DND-41 (cell line): ENCODE measurements around the gene RORC.

ENCODE experiments used
- ATAC-seq: fragments of 200-7000 bp; cut with Tn5 transposase; 3 replicates; pipeline ENCODE4 v1.9.1; 2021; ENCODE audit warnings: low read depth; ENCODE audit not compliant: insufficient read depth
- DNase-seq: peaks from one replicate; pipeline ENCODE4 v3.0.0-alpha.2; 2020
- H2AFZ ChIP-seq: 2 replicates; pipeline ENCODE4 v1.6.0; 2012; ENCODE audit warnings: low read depth, low read length
- H3K27ac ChIP-seq: 2 replicates; pipeline ENCODE4 v1.5.1; 2012; ENCODE audit warnings: low read length, inconsistent platforms
- H3K27me3 ChIP-seq: fragments of 200-600 bp; sonication (generic); 2 replicates; pipeline ENCODE4 v1.6.0; 2012; ENCODE audit warnings: low read length, mild to moderate bottlenecking, inconsistent platforms; ENCODE audit not compliant: insufficient read depth, poor library complexity
- H3K36me3 ChIP-seq: 2 replicates; pipeline ENCODE4 v1.5.1; 2012; ENCODE audit warnings: low read length, inconsistent platforms; ENCODE audit not compliant: insufficient read depth
- H3K4me1 ChIP-seq: 2 replicates; pipeline ENCODE4 v1.5.1; 2012; ENCODE audit warnings: mild to moderate bottlenecking, low read length; ENCODE audit not compliant: insufficient read depth
- H3K4me2 ChIP-seq: 2 replicates; pipeline ENCODE4 v1.6.0; 2012; ENCODE audit warnings: mild to moderate bottlenecking, moderate library complexity, low read length, inconsistent platforms; ENCODE audit not compliant: insufficient read depth
- H3K4me3 ChIP-seq, 2 experiments: fragments of 200-600 bp in 1 of 2; shearing (Covaris generic) in 1 of 2; 2 replicates each; pipeline ENCODE4 v1.5.1; 2012 to 2016; ENCODE audit warnings: inconsistent platforms in 2 of 2, low read length in 2 of 2, mild to moderate bottlenecking in 2 of 2, low read depth in 1 of 2, moderate library complexity in 1 of 2
- H3K79me2 ChIP-seq: 2 replicates; pipeline ENCODE4 v1.6.0; 2012; ENCODE audit warnings: low read length, inconsistent platforms; ENCODE audit not compliant: insufficient read depth
- H3K9ac ChIP-seq: 2 replicates; pipeline ENCODE4 v1.6.0; 2012; ENCODE audit warnings: low read depth, mild to moderate bottlenecking, inconsistent platforms, low read length, moderate library complexity
- H3K9me3 ChIP-seq: 2 replicates; pipeline ENCODE4 v1.5.1; 2012; ENCODE audit warnings: low read length, moderate library complexity, mild to moderate bottlenecking, inconsistent platforms; ENCODE audit not compliant: insufficient read depth, severe bottlenecking
- H4K20me1 ChIP-seq: 2 replicates; pipeline ENCODE4 v1.6.0; 2012; ENCODE audit warnings: low read length; ENCODE audit not compliant: insufficient read depth
- CTCF ChIP-seq: IDR thresholded peaks from 2 replicates; pipeline ENCODE4 v1.5.1; 2012; ENCODE audit warnings: borderline replicate concordance, low read length, moderate library complexity, mild to moderate bottlenecking; ENCODE audit not compliant: poor library complexity, severe bottlenecking; ENCODE audit errors: extremely low read depth
- EZH2 ChIP-seq: IDR thresholded peaks from 3 replicates; pipeline ENCODE4 v1.6.1; 2012; ENCODE audit warnings: borderline replicate concordance, low read depth, mild to moderate bottlenecking, moderate library complexity, low read length, inconsistent platforms; ENCODE audit not compliant: severe bottlenecking

The RORC gene

GRCh38 chr1:151790940-151791651 is 40.5 kb downstream of the RORC start:
- peak overlapping the region; percentile 66 for H3K9ac ChIP-seq

GRCh38 chr1:151790071-151790939 is 41.3 kb downstream of the RORC start, which contains the start of gene TDRKH:
TDRKH (minus strand) TSS chr1:151790500; CDS start chr1:151783022, 7,478 bp downstream.
- Histone ChIP-seq H2AFZ (peak within 1 kb of the TSS; percentile 84), H3K4me2 (peak within 1 kb of the TSS; percentile 91), H3K79me2 (peaks cover 42% of the 10 kb centered on the region), H3K4me1 (peaks cover 32% of the 10 kb centered on the region), H3K27me3 (no peaks in the 10 kb centered on the region), H3K36me3 (peaks cover 7% of the 10 kb centered on the region; the same call in 1 of the 2 replicates), H3K9ac (peak within 1 kb of the TSS; percentile 67), H4K20me1 (no peaks in the 10 kb centered on the region), H3K9me3 (no peaks in the 10 kb centered on the region), H3K27ac (peak within 1 kb of the TSS; percentile 79), H3K4me3 (peak within 1 kb of the TSS; percentile 41 to 80)
- DNase-seq (peak; percentile 99), ATAC-seq (peak; percentile 96)
- TF ChIP-seq EZH2 (peak; percentile 90), CTCF (peak; percentile 61)

More at GRCh38 chr1:151790940-151791651, 40.5 kb downstream of the RORC start:
- no peaks in the 10 kb centered on the region for H4K20me1 ChIP-seq
- DNase-seq (no peak), ATAC-seq (no peak)
- peaks cover 32% of the 10 kb centered on the region for H3K4me1 ChIP-seq
- no peak for TF ChIP-seq EZH2
- no peak for TF ChIP-seq CTCF
- H3K27me3 ChIP-seq, result no peaks in the 10 kb centered on the region
- peak overlapping the region; percentile 91 for H3K4me2 ChIP-seq
- no peaks in the 10 kb centered on the region for H3K9me3 ChIP-seq
- peak overlapping the region; percentile 41 to 69 for H3K4me3 ChIP-seq
- H3K27ac ChIP-seq, result peak overlapping the region; percentile 68
- H3K36me3 ChIP-seq, result peaks cover 7% of the 10 kb centered on the region; the same call in 1 of the 2 replicates
- peak overlapping the region; percentile 71 for H2AFZ ChIP-seq
- H3K79me2 ChIP-seq, result peaks cover 42% of the 10 kb centered on the region

GRCh38 chr1:151787689-151788088 is 43.9 kb downstream of the RORC start:
- no peak overlapping the region for H3K4me2 ChIP-seq
- no peak overlapping the region for H3K9ac ChIP-seq
- TF ChIP-seq EZH2, result no peak
- no peak for TF ChIP-seq CTCF
- no peak overlapping the region for H2AFZ ChIP-seq
- peaks cover 38% of the 10 kb centered on the region for H3K79me2 ChIP-seq
- DNase-seq (no peak), ATAC-seq (no peak)
- H3K27ac ChIP-seq, result no peak overlapping the region
- peaks cover 30% of the 10 kb centered on the region for H3K4me1 ChIP-seq
- H3K4me3 ChIP-seq, result no peak overlapping the region
- no peaks in the 10 kb centered on the region for H3K9me3 ChIP-seq
- 0 out of 2 replicates have a peak, but pooled peaks cover 4% of the 10 kb centered on the region for H3K36me3 ChIP-seq
- no peaks in the 10 kb centered on the region for H4K20me1 ChIP-seq
- no peaks in the 10 kb centered on the region for H3K27me3 ChIP-seq
